ENCODE data around the gene NFX1. TPM values are rescaled to one million over a fixed set of nuclear protein-coding genes. Genes with fewer than 3 reads are reported as not detected.

The NFX1 gene
- total RNA-seq, 4 donors from 2014 or later, result 17.7 to 61.6 (median 50.2) TPM

DNA sequence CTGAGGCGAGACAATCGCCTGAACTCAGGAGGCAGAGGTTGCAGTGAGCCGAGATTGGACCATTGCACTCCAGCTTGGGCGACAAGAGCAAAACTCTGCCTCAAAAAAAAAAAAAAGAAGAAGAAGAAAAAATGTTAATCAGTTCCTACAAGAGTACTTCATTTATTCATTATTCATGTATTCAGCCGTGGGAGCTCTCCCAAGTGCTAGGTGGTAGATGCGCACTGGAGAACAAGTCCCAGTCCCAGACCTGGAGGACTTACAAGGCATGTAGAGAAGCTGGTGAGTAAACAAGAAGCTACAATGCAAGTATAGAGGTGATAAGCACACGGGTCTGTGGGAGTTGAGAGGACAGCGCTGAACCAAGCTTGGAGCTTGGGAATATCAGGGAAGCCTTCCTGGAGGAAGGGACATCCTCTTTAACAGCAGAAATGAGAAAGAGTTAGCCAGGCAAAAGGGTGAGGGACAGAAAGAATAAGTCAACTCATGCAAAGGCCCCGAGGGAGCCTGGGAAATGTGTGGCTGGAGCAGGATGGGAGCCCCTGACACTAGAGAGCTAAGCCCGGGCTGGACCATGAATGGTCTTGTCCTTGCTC is 129.5 kb downstream of the NFX1 start:
- no peaks in the 10 kb centered on the region for H3K27me3 ChIP-seq
- intact Hi-C loops (cut with DNase I; ENCODE audit: low total_unique reads), result loop anchor here (5.0 kb wide), 1 partner anchor 43 kb away; no protein-coding TSS in a partner anchor
- H3K27ac ChIP-seq, result no peak overlapping the region
- 77 to 87% methylated on average over 9 to 10 of the region's 10 CpGs for WGBS, 2 donors (ENCODE audit: low coverage in 1 of 2)
- H3K4me3 ChIP-seq, result no peak overlapping the region
- no peaks in the 10 kb centered on the region for H3K36me3 ChIP-seq
- no peak for DNase-seq
- TF ChIP-seq, protein P1, sequence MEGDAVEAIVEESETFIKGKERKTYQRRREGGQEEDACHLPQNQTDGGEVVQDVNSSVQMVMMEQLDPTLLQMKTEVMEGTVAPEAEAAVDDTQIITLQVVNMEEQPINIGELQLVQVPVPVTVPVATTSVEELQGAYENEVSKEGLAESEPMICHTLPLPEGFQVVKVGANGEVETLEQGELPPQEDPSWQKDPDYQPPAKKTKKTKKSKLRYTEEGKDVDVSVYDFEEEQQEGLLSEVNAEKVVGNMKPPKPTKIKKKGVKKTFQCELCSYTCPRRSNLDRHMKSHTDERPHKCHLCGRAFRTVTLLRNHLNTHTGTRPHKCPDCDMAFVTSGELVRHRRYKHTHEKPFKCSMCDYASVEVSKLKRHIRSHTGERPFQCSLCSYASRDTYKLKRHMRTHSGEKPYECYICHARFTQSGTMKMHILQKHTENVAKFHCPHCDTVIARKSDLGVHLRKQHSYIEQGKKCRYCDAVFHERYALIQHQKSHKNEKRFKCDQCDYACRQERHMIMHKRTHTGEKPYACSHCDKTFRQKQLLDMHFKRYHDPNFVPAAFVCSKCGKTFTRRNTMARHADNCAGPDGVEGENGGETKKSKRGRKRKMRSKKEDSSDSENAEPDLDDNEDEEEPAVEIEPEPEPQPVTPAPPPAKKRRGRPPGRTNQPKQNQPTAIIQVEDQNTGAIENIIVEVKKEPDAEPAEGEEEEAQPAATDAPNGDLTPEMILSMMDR (IDR thresholded peaks at IDR 0.05), result no peak
- TF ChIP-seq POLR2AphosphoS5 (IDR thresholded peaks at IDR 0.05) (no peak), EP300 (IDR thresholded peaks at IDR 0.05; ENCODE audit: low read depth) (no peak), POLR2A (IDR thresholded peaks at IDR 0.05) (no peak)
- no peaks in the 10 kb centered on the region for H3K9me3 ChIP-seq
- peaks cover 7 to 30% (median 17%) of the 10 kb centered on the region in 4 donors for H3K4me1 ChIP-seq
- in situ Hi-C loops (cut with MboI; ENCODE audit: low pct_ligation_motif_present in 1 of 4, low pct_unique_long_range_greater_than_20kb in 1 of 4, low sequenced_read_pairs in 3 of 4), result loop anchor here in 1 of 4 donors (5.0 kb wide), 1 partner anchor 42 kb away; no protein-coding TSS in a partner anchor

Small RNA genes lying within 50 kb of the gene (small RNA-seq; reads per million reads assigned to genes)
- 0 reads per million in 4 donors for gene RF00019

Other genes with a start within 250 kb of the NFX1 start
- gene SMU1, start 213.8 kb upstream of the NFX1 start, total RNA-seq, result 10 to 100 TPM in 2 of 4 donors, 1 to 10 TPM in 2; 7.2 to 14.6 (median 10.4) TPM
- gene B4GALT1, start 123.2 kb upstream of the NFX1 start, total RNA-seq, result 100 to 1,000 TPM in 2 of 4 donors, 10 to 100 TPM in 2; 23.7 to 126 (median 93.7) TPM
- 10 to 100 TPM in 1 of 4 donors, 1 to 10 TPM in 1, not detected in 2; 6.6 to 77.8 TPM for gene SPINK4, start 50.3 kb upstream of the NFX1 start, total RNA-seq
- gene BAG1, start 25.8 kb upstream of the NFX1 start, total RNA-seq, result 100 to 1,000 TPM in 3 of 4 donors, 10 to 100 TPM in 1; 73.2 to 185 (median 131) TPM
- 100 to 1,000 TPM in 1 of 4 donors, 10 to 100 TPM in 3; 23.3 to 100 (median 56.5) TPM for gene CHMP5, start 25.5 kb upstream of the NFX1 start, total RNA-seq
- gene AQP7, start 112.1 kb downstream of the NFX1 start, total RNA-seq, result 100 to 1,000 TPM in 1 of 4 donors, 10 to 100 TPM in 3; 11.9 to 207 (median 27.7) TPM
- 10 to 100 TPM in 3 of 4 donors, 1 to 10 TPM in 1; 7.1 to 15.3 (median 12.4) TPM for gene AQP3, start 157.1 kb downstream of the NFX1 start, total RNA-seq
- 10 to 100 TPM in 3 of 4 donors, 1 to 10 TPM in 1; 8.9 to 29.1 (median 12.7) TPM for gene NOL6, start 183.4 kb downstream of the NFX1 start, total RNA-seq
- not detected for gene ANKRD18B, start 233.7 kb downstream of the NFX1 start, total RNA-seq

Data from transverse colon (tissue), 4 donors.